SJSA1 (cell line): ENCODE measurements around the gene COX5B. TPM values are rescaled to one million over a fixed set of nuclear protein-coding genes. Genes with fewer than 3 reads are reported as not detected.

Experiments
- total RNA-seq: library from RNA; depleted of rRNA; stranded (reverse); fragments of >200 nt; shearing (Covaris generic); gene quantifications from 2 replicates; pipeline ENCODE4 v1.2.3, GENCODE V29; 2014; rRNA removed

COX5B gene
- total RNA-seq, 1 experiment from 2014 or later = 275 TPM

Other genes starting within 250 kb of the COX5B start
- 5.5 and 8.5 TPM in 2 replicates for gene ANKRD36B, start 56.2 kb upstream of the COX5B start, total RNA-seq
- gene ACTR1B, start 18.0 kb downstream of the COX5B start, total RNA-seq = 22.1 and 28.3 TPM in 2 replicates
- 0.24 TPM in 1 of 2 replicates, not detected in the other for gene C2orf92, start 23.7 kb downstream of the COX5B start, total RNA-seq
- gene ZAP70, start 67.5 kb downstream of the COX5B start, total RNA-seq = not detected in 2 replicates